PC-3 (cell line): ENCODE measurements around the gene MAGI1. TPM values are rescaled to one million over a fixed set of nuclear protein-coding genes. Genes with fewer than 3 reads are reported as not detected.

Source experiments
- ATAC-seq: fragments of 200-7000 bp; cut with Tn5 transposase; 2 replicates; pipeline ENCODE4 v1.9.1; 2020; ENCODE audit warnings: mild to moderate bottlenecking, moderate library complexity
- BruUV-seq: library from RNA; stranded (reverse); fragments of 400-500 nt; replicated peaks from 2 replicates; lab custom pipeline; 2021; lab: Mats Ljungman, UMichigan
- CTCF ChIA-PET: fragments of 300-600 bp; sonication (Branson Sonifier 250); formaldehyde crosslinking; loops from one replicate; lab custom pipeline; 2022; ENCODE audit warnings: antibody characterized with exemption; lab: Charles Lee
- POLR2A ChIA-PET: fragments of 300-600 bp; sonication (Branson Sonifier 250); formaldehyde crosslinking; loops from one replicate; lab custom pipeline; 2022; ENCODE audit warnings: antibody characterized with exemption; ENCODE audit not compliant: unreplicated experiment; lab: Charles Lee
- DNase-seq: peaks from one replicate; pipeline ENCODE4 v3.0.0-alpha.2; 2015
- H2AFZ ChIP-seq: fragments of 300-600 bp; sonication (generic); 2 replicates; pipeline ENCODE4 v1.6.0; 2016; ENCODE audit warnings: antibody characterized with exemption, low read length
- H3F3A ChIP-seq: fragments of 300-600 bp; sonication (generic); one replicate; pipeline ENCODE4 v1.6.0; 2017; ENCODE audit warnings: antibody characterized with exemption, low read length, control low read depth, mild to moderate bottlenecking; ENCODE audit not compliant: unreplicated experiment
- H3K27ac ChIP-seq: fragments of 300-600 bp; sonication (generic); 2 replicates; pipeline ENCODE4 v1.5.1; 2016; ENCODE audit warnings: mild to moderate bottlenecking, low read length
- H3K27me3 ChIP-seq: fragments of 300-600 bp; sonication (generic); 2 replicates; pipeline ENCODE4 v1.6.1; 2016; ENCODE audit warnings: low read length, mixed read lengths
- H3K36me3 ChIP-seq: fragments of 300-600 bp; sonication (generic); 2 replicates; pipeline ENCODE4 v1.6.1; 2016; ENCODE audit warnings: low read depth, mixed run types, low read length, mixed read lengths
- H3K4me1 ChIP-seq: fragments of 300-600 bp; sonication (generic); 2 replicates; pipeline ENCODE4 v1.5.1; 2016; ENCODE audit warnings: low read length; ENCODE audit not compliant: insufficient read depth
- H3K4me2 ChIP-seq: fragments of 300-600 bp; sonication (generic); 2 replicates; pipeline ENCODE4 v1.6.0; 2016; ENCODE audit warnings: low read length
- H3K4me3 ChIP-seq: fragments of 300-600 bp; sonication (generic); 2 replicates; pipeline ENCODE4 v1.5.1; 2016; ENCODE audit warnings: mild to moderate bottlenecking, low read length, mixed read lengths
- H3K79me2 ChIP-seq: fragments of 300-600 bp; sonication (generic); 2 replicates; pipeline ENCODE4 v1.6.1; 2017; ENCODE audit warnings: low read length, mixed read lengths
- H3K9ac ChIP-seq: fragments of 300-600 bp; sonication (generic); 2 replicates; pipeline ENCODE4 v1.6.0; 2016; ENCODE audit warnings: mild to moderate bottlenecking, low read length
- H3K9me2 ChIP-seq: fragments of 300-600 bp; sonication (generic); replicated peaks from 2 replicates; pipeline ENCODE4 v1.6.1; 2016; ENCODE audit warnings: mixed run types, low read length, mixed read lengths
- H3K9me3 ChIP-seq: fragments of 300-600 bp; sonication (generic); 2 replicates; pipeline ENCODE4 v1.6.1; 2016; ENCODE audit warnings: low read length, mixed read lengths
- H4K20me1 ChIP-seq: fragments of 300-600 bp; sonication (generic); 2 replicates; pipeline ENCODE4 v1.6.1; 2016; ENCODE audit warnings: low read length, mixed read lengths
- CTCF ChIP-seq: fragments of 300-600 bp; sonication (generic); conservative IDR thresholded peaks from 2 replicates; pipeline ENCODE4 v1.5.1; 2017; ENCODE audit warnings: antibody characterized with exemption, low read depth, mild to moderate bottlenecking, low read length
- EZH2 ChIP-seq: fragments of 300-600 bp; sonication (generic); IDR thresholded peaks from one replicate; pipeline ENCODE4 v1.6.1; 2017; ENCODE audit warnings: antibody characterized with exemption, mild to moderate bottlenecking, low read length; ENCODE audit not compliant: unreplicated experiment
- EZH2phosphoT487 ChIP-seq: fragments of 300-600 bp; sonication (generic); IDR thresholded peaks from 2 replicates; pipeline ENCODE4 v1.6.1; 2018; ENCODE audit warnings: mild to moderate bottlenecking, antibody characterized with exemption, low read length, borderline replicate concordance
- intact Hi-C: fragments of 100-400 bp; cut with micrococcal nuclease; formaldehyde crosslinking; loops from 2 replicates; pipeline ENCODE4 v1.9.0; 2023
- total RNA-seq: library from RNA; depleted of rRNA; stranded (reverse); fragments of >200 nt; gene quantifications from 2 replicates; pipeline ENCODE4 v1.2.3, GENCODE V29; 2014; rRNA removed

The MAGI1 gene
- total RNA-seq, 1 experiment from 2014 or later, result 8.9 TPM

- H3K4me1 ChIP-seq, result no peaks in the 10 kb centered on the region
- no peaks in the 10 kb centered on the region for H3K36me3 ChIP-seq
- no peak for TF ChIP-seq CTCF
- TF ChIP-seq EZH2phosphoT487, result no peak
- no peak for TF ChIP-seq EZH2
- ATAC-seq (no peak), DNase-seq (no peak)
- no peak overlapping the region for H2AFZ ChIP-seq
- H3K27ac ChIP-seq, result no peak overlapping the region
- H3K9ac ChIP-seq, result no peak overlapping the region
- no peaks in the 10 kb centered on the region for H3K79me2 ChIP-seq
- ChIA-PET CTCF (no interaction called here), POLR2A (no interaction called here)
- H3K9me2 ChIP-seq, result no peaks in the 10 kb centered on the region
- no peaks in the 10 kb centered on the region for H3F3A ChIP-seq
- H3K27me3 ChIP-seq, result no peaks in the 10 kb centered on the region
- intact Hi-C loops, result no loop called here
- H3K4me3 ChIP-seq, result no peak overlapping the region
- no peak overlapping the region for H3K4me2 ChIP-seq
- BruUV-seq, result no TSS peak
- H4K20me1 ChIP-seq, result no peaks in the 10 kb centered on the region
- no peaks in the 10 kb centered on the region for H3K9me3 ChIP-seq
These were observed 725.1 kb downstream of the MAGI1 start for GRCh38 chr3:65313666-65314065.

GRCh38 chr3:65305836-65306235 lies 732.9 kb downstream of the MAGI1 start:
- Histone ChIP-seq H3K36me3 (no peaks in the 10 kb centered on the region), H3F3A (no peaks in the 10 kb centered on the region), H3K4me1 (no peaks in the 10 kb centered on the region), H2AFZ (no peak overlapping the region), H3K27me3 (no peaks in the 10 kb centered on the region), H3K79me2 (no peaks in the 10 kb centered on the region), H3K9me2 (no peaks in the 10 kb centered on the region), H3K9me3 (no peaks in the 10 kb centered on the region), H3K4me3 (no peak overlapping the region), H3K27ac (no peak overlapping the region), H3K9ac (no peak overlapping the region), H4K20me1 (no peaks in the 10 kb centered on the region), H3K4me2 (no peak overlapping the region)
- ChIA-PET CTCF (no interaction called here), POLR2A (no interaction called here)
- ATAC-seq (no peak), DNase-seq (no peak)
- BruUV-seq, result no TSS peak
- intact Hi-C loops, result no loop called here
- TF ChIP-seq EZH2 (no peak), CTCF (no peak)

Other genes with a start within 250 kb of the MAGI1 start
- 7.7 and 7.9 TPM in 2 replicates for gene SLC25A26, start 182.1 kb upstream of the MAGI1 start, total RNA-seq